Right cardiac atrium (tissue), 5 donors: ENCODE data around the gene RALGPS2. TPM values are rescaled to one million over a fixed set of nuclear protein-coding genes. Genes with fewer than 3 reads are reported as not detected.

Experiments used
- ATAC-seq, 2 donors: fragments of 200-7000 bp; cut with Tn5 transposase; one replicate each; pipeline versions ENCODE4 v1.8.0 to v1.9.1; 2020; ENCODE audit warnings: moderate library complexity in 2 of 2, mild to moderate bottlenecking in 1 of 2
- DNase-seq, 3 donors: peaks; one replicate each; pipeline ENCODE4 v3.0.0-alpha.2; 2020
- H3K27ac ChIP-seq: one replicate; pipeline ENCODE4 v1.5.1; 2013; ENCODE audit warnings: mild to moderate bottlenecking, low read length, control low read depth, moderate library complexity
- H3K27me3 ChIP-seq: one replicate; pipeline ENCODE4 v1.6.1; 2013; ENCODE audit not compliant: control insufficient read depth, insufficient read depth
- H3K4me1 ChIP-seq: one replicate; pipeline ENCODE4 v1.6.1; 2013; ENCODE audit warnings: low read length; ENCODE audit not compliant: control insufficient read depth, insufficient read depth
- H3K4me3 ChIP-seq: one replicate; pipeline ENCODE4 v1.5.1; 2013; ENCODE audit warnings: low read length, control low read depth
- H3K9me3 ChIP-seq: one replicate; pipeline ENCODE4 v1.6.1; 2013; ENCODE audit warnings: low read length; ENCODE audit not compliant: control insufficient read depth
- WGBS: extraction: QIAGEN DNeasy Blood & Tissue Kit; methylation state at CpG from one replicate; pipeline ENCODE4 v1.1.7; 2013; 5-methylcytosine and 5-hydroxymethylcytosine counted together
- intact Hi-C, 4 donors: fragments of 100-400 bp; cut with DNase I; formaldehyde crosslinking; loops; one replicate each; pipeline versions ENCODE4 v1.11.0 to v1.14.0; 2022 to 2023
- polyA plus RNA-seq: library from polyadenylated mRNA; stranded (reverse); fragments of 200-250 nt; gene quantifications from one replicate; pipeline ENCODE4 v1.2.3, GENCODE V29; 2013
- total RNA-seq, 4 donors: library from RNA; stranded (reverse); fragmentation: NEBNext Ultra II Directional; extraction: Animal tissue kit (Norgen Biotek cat#: 25700); gene quantifications; one replicate each; pipeline ENCODE4 v1.2.1, GENCODE V29; 2021
- donor health status: healthy with polysubstance abuse.
- donor health status: DM: no; HTN: yes; CAD: no.
- donor health status: DM: no; HTN: no; CAD: no.
- donor health status: DM: no; HTN: yes; CAD: no; lungs with severe emphysema.
- donor health status: DM: yes; HTN: yes; CAD: no.

Gene RALGPS2
- total and polyA plus RNA-seq, 5 donors = 4.6 to 16.8 (median 14.7) TPM

- intact Hi-C loops = no loop called here
- Histone ChIP-seq H3K4me1 (no peaks in the 10 kb centered on the region), H3K27ac (no peak overlapping the region), H3K27me3 (no peaks in the 10 kb centered on the region), H3K4me3 (no peak overlapping the region), H3K9me3 (no peaks in the 10 kb centered on the region)
- ATAC-seq (no peak), DNase-seq (peak in 1 of 3 donors; percentile 38)
- 84% methylated on average over 4 of the region's 4 CpGs for WGBS
Observed at GRCh38 chr1:178885869-178886268, 160.8 kb downstream of the RALGPS2 start.

- DNase-seq (no peak), ATAC-seq (no peak)
- intact Hi-C loops = no loop called here
- no peak overlapping the region for H3K4me3 ChIP-seq
- no peaks in the 10 kb centered on the region for H3K9me3 ChIP-seq
- H3K4me1 ChIP-seq = no peaks in the 10 kb centered on the region
- H3K27ac ChIP-seq = no peak overlapping the region
- 96% methylated on average over 2 of the region's 2 CpGs for WGBS
- no peaks in the 10 kb centered on the region for H3K27me3 ChIP-seq
Observed at GRCh38 chr1:178886551-178886950, 161.5 kb downstream of the RALGPS2 start.

- Histone ChIP-seq H3K4me1 (no peaks in the 10 kb centered on the region), H3K27me3 (no peaks in the 10 kb centered on the region), H3K27ac (no peak overlapping the region), H3K4me3 (no peak overlapping the region), H3K9me3 (no peaks in the 10 kb centered on the region)
- DNase-seq (no peak), ATAC-seq (no peak)
- intact Hi-C loops = no loop called here
Observed at GRCh38 chr1:178895928-178896327, 170.9 kb downstream of the RALGPS2 start.

- Histone ChIP-seq H3K9me3 (no peaks in the 10 kb centered on the region), H3K4me1 (no peaks in the 10 kb centered on the region), H3K27me3 (no peaks in the 10 kb centered on the region), H3K27ac (no peak overlapping the region), H3K4me3 (no peak overlapping the region)
- intact Hi-C loops = no loop called here
- 92% methylated on average over 1 of the region's 1 CpG for WGBS
- ATAC-seq = no peak
- DNase-seq = no peak
Observed at GRCh38 chr1:178898401-178898800, 173.4 kb downstream of the RALGPS2 start.

GRCh38 chr1:178899402-178899801 is 174.4 kb downstream of the RALGPS2 start:
- WGBS = 89% methylated on average over 2 of the region's 2 CpGs

GRCh38 chr1:178901482-178902125 is 176.6 kb downstream of the RALGPS2 start:
- intact Hi-C loops = no loop called here

More at GRCh38 chr1:178899402-178899801, 174.4 kb downstream of the RALGPS2 start:
- ATAC-seq (no peak), DNase-seq (no peak)
- H3K27ac ChIP-seq = no peak overlapping the region
- H3K9me3 ChIP-seq = no peaks in the 10 kb centered on the region
- no peaks in the 10 kb centered on the region for H3K27me3 ChIP-seq
- no peaks in the 10 kb centered on the region for H3K4me1 ChIP-seq
- no peak overlapping the region for H3K4me3 ChIP-seq
- intact Hi-C loops = no loop called here

GRCh38 chr1:178908358-178908757 is 183.3 kb downstream of the RALGPS2 start:
- Histone ChIP-seq H3K27ac (no peak overlapping the region), H3K27me3 (no peaks in the 10 kb centered on the region), H3K4me3 (no peak overlapping the region), H3K4me1 (no peaks in the 10 kb centered on the region), H3K9me3 (no peaks in the 10 kb centered on the region)
- no peak for DNase-seq
- ATAC-seq = no peak
- intact Hi-C loops = no loop called here
- 69% methylated on average over 1 of the region's 1 CpG for WGBS

More at GRCh38 chr1:178901482-178902125, 176.6 kb downstream of the RALGPS2 start:
- WGBS = 97% methylated on average over 1 of the region's 1 CpG
- DNase-seq = no peak
- no peaks in the 10 kb centered on the region for H3K27me3 ChIP-seq
- H3K4me1 ChIP-seq = no peaks in the 10 kb centered on the region
- no peaks in the 10 kb centered on the region for H3K9me3 ChIP-seq
- H3K4me3 ChIP-seq = no peak overlapping the region
- no peak for ATAC-seq
- no peak overlapping the region for H3K27ac ChIP-seq

- 98% methylated on average over 1 of the region's 1 CpG for WGBS
- H3K9me3 ChIP-seq = no peaks in the 10 kb centered on the region
- H3K4me3 ChIP-seq = no peak overlapping the region
- intact Hi-C loops = no loop called here
- no peak for DNase-seq
- H3K27ac ChIP-seq = no peak overlapping the region
- ATAC-seq = no peak
- H3K27me3 ChIP-seq = no peaks in the 10 kb centered on the region
- no peaks in the 10 kb centered on the region for H3K4me1 ChIP-seq
Observed at GRCh38 chr1:178910023-178910422, 185.0 kb downstream of the RALGPS2 start.

- no peak overlapping the region for H3K4me3 ChIP-seq
- H3K27me3 ChIP-seq = no peaks in the 10 kb centered on the region
- no peaks in the 10 kb centered on the region for H3K9me3 ChIP-seq
- no peak overlapping the region for H3K27ac ChIP-seq
- 96% methylated on average over 2 of the region's 2 CpGs for WGBS
- intact Hi-C loops = no loop called here
- no peak for ATAC-seq
- H3K4me1 ChIP-seq = no peaks in the 10 kb centered on the region
- DNase-seq = no peak
Observed at GRCh38 chr1:178912597-178912996, 187.6 kb downstream of the RALGPS2 start.

- no peak for ATAC-seq
- Histone ChIP-seq H3K27me3 (no peaks in the 10 kb centered on the region), H3K9me3 (no peaks in the 10 kb centered on the region), H3K4me1 (peaks cover 1% of the 10 kb centered on the region), H3K27ac (no peak overlapping the region), H3K4me3 (no peak overlapping the region)
- DNase-seq = no peak
- intact Hi-C loops = no loop called here
- 75% methylated on average over 5 of the region's 5 CpGs for WGBS
Observed at GRCh38 chr1:178916448-178917174, 191.6 kb downstream of the RALGPS2 start.

GRCh38 chr1:178918308-178918707 is 193.3 kb downstream of the RALGPS2 start:
- H3K4me3 ChIP-seq = no peak overlapping the region
- WGBS = 62% methylated on average over 6 of the region's 6 CpGs
- no peaks in the 10 kb centered on the region for H3K27me3 ChIP-seq
- no peaks in the 10 kb centered on the region for H3K9me3 ChIP-seq
- intact Hi-C loops = no loop called here
- ATAC-seq = no peak
- H3K27ac ChIP-seq = no peak overlapping the region
- H3K4me1 ChIP-seq = peaks cover 1% of the 10 kb centered on the region
- no peak for DNase-seq
